Measurements from ENCODE around the gene LDB3. TPM values are rescaled to one million over a fixed set of nuclear protein-coding genes. Genes with fewer than 3 reads are reported as not detected.

The LDB3 gene
- total and polyA plus RNA-seq, 2 experiments from 2014 or later: 0.05 to 0.11 TPM

DNA sequence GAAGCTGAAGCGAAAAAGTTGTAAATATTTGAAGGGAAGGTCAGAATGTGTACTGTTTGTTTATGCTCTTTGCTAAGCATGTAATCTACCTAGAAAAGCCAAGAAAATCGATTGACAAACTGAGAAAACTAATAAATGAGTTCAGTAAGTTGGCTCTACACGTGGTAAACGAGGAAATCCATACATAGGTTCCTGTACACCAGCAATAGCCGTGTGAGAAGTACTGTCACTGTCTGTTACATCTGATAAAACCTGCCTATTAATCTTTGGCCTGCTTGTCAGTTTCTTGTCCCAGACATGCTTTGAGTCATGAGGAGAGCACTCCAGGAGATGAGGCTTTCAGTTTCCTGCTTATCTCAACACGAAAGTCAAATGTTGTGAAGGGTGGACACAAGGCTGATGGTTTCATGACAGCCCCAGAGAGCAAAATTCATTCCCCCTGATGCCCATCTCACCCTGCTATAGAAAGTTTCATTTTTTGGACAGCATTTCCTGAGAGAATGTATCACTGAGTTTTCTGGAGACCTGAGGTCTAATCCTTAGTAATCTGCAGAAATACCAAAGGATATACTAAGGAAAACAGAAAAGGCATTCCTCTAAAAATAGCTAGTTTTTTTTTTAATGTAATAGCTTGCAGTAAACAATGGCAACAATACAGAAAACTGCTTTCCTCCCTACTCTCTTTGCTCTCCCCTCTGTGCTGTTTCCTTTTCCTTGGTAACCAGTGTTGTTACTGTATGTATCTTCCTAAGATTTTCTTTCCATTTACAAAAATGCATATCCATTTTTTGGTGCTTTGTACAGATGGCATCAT, 107.0 kb downstream of the LDB3 start:
- peaks cover 99% of the 10 kb centered on the region for H3K79me2 ChIP-seq (ENCODE audit: insufficient read depth)
- 0 out of 2 replicates have a peak, but pooled peaks cover 5% of the 10 kb centered on the region for H4K20me1 ChIP-seq (ENCODE audit: insufficient read depth)
- H3K9me2 ChIP-seq (ENCODE audit: insufficient read depth): no peaks in the 10 kb centered on the region
- no peaks in the 10 kb centered on the region for H3K27me3 ChIP-seq (replicated peaks; ENCODE audit: insufficient read depth)
- DNase-seq: peak; percentile 58
- no peaks in the 10 kb centered on the region for H3K36me3 ChIP-seq (ENCODE audit: low read depth)
- peaks cover 26% of the 10 kb centered on the region for H3F3A ChIP-seq (ENCODE audit: insufficient read depth)
- H3K9me3 ChIP-seq (ENCODE audit: low read depth): no peaks in the 10 kb centered on the region
- H3K4me3 ChIP-seq: peak overlapping the region; percentile 27; the same call in 1 of the 2 replicates
- H3K4me2 ChIP-seq (ENCODE audit: unreplicated experiment): peak overlapping the region; percentile 72
- no peak overlapping the region for H2AFZ ChIP-seq
- TF ChIP-seq EZH2phosphoT487 (IDR thresholded peaks at IDR 0.05; ENCODE audit: insufficient read depth, low read depth) (no peak), EZH2 (IDR thresholded peaks at IDR 0.05; ENCODE audit: insufficient read depth, poor library complexity, severe bottlenecking) (no peak)
- H3K9ac ChIP-seq: peak overlapping the region; percentile 54
- 10 to 13% methylated on average over 6 of the region's 6 CpGs for WGBS, 2 experiments (ENCODE audit: low coverage in 1 of 2, low lambda C conversion rate in 2 of 2, missing lambda C conversion rate in 2 of 2)
- H3K27ac ChIP-seq: peak overlapping the region; percentile 63
- in situ Hi-C loops (cut with MboI): no loop called here
- peaks cover 24% of the 10 kb centered on the region for H3K4me1 ChIP-seq (ENCODE audit: insufficient read depth)

- Histone ChIP-seq H3K9me3 (ENCODE audit: low read depth) (no peaks in the 10 kb centered on the region), H3F3A (ENCODE audit: insufficient read depth) (peaks cover 26% of the 10 kb centered on the region), H3K36me3 (ENCODE audit: low read depth) (no peaks in the 10 kb centered on the region), H3K27ac (peak overlapping the region; percentile 63), H2AFZ (no peak overlapping the region), H3K27me3 (replicated peaks; ENCODE audit: insufficient read depth) (no peaks in the 10 kb centered on the region), H4K20me1 (ENCODE audit: insufficient read depth) (0 out of 2 replicates have a peak, but pooled peaks cover 5% of the 10 kb centered on the region), H3K4me3 (no peak overlapping the region; the same call in 1 of the 2 replicates), H3K4me1 (ENCODE audit: insufficient read depth) (peaks cover 24% of the 10 kb centered on the region), H3K9ac (peak overlapping the region; percentile 38; the same call in 1 of the 2 replicates), H3K4me2 (ENCODE audit: unreplicated experiment) (peak overlapping the region; percentile 72), H3K79me2 (ENCODE audit: insufficient read depth) (peaks cover 99% of the 10 kb centered on the region), H3K9me2 (ENCODE audit: insufficient read depth) (no peaks in the 10 kb centered on the region)
- 74 to 78% methylated on average over 3 of the region's 3 CpGs for WGBS, 2 experiments (ENCODE audit: low coverage in 1 of 2, low lambda C conversion rate in 2 of 2, missing lambda C conversion rate in 2 of 2)
- TF ChIP-seq EZH2 (IDR thresholded peaks at IDR 0.05; ENCODE audit: insufficient read depth, poor library complexity, severe bottlenecking): no peak
- TF ChIP-seq EZH2phosphoT487 (IDR thresholded peaks at IDR 0.05; ENCODE audit: insufficient read depth, low read depth): no peak
- no peak for DNase-seq
- in situ Hi-C loops (cut with MboI): no loop called here
Measured at GRCh38 chr10:86775870-86776180, 107.5 kb downstream of the LDB3 start.

- H3K9me3 ChIP-seq (ENCODE audit: low read depth): no peaks in the 10 kb centered on the region
- TF ChIP-seq EZH2 (IDR thresholded peaks at IDR 0.05; ENCODE audit: insufficient read depth, poor library complexity, severe bottlenecking) (no peak), EZH2phosphoT487 (IDR thresholded peaks at IDR 0.05; ENCODE audit: insufficient read depth, low read depth) (no peak)
- H4K20me1 ChIP-seq (ENCODE audit: insufficient read depth): peaks cover 13% of the 10 kb centered on the region; the same call in 1 of the 2 replicates
- no peaks in the 10 kb centered on the region for H3K36me3 ChIP-seq (ENCODE audit: low read depth)
- H2AFZ ChIP-seq: no peak overlapping the region
- no peaks in the 10 kb centered on the region for H3K27me3 ChIP-seq (replicated peaks; ENCODE audit: insufficient read depth)
- peak overlapping the region; percentile 9; the same call in 1 of the 2 replicates for H3K27ac ChIP-seq
- peaks cover 23% of the 10 kb centered on the region for H3F3A ChIP-seq (ENCODE audit: insufficient read depth)
- 48 to 54% methylated on average over 5 of the region's 5 CpGs for WGBS, 2 experiments (ENCODE audit: low coverage in 1 of 2, low lambda C conversion rate in 2 of 2, missing lambda C conversion rate in 2 of 2)
- H3K79me2 ChIP-seq (ENCODE audit: insufficient read depth): peaks cover 99% of the 10 kb centered on the region
- H3K4me3 ChIP-seq: no peak overlapping the region
- no peak overlapping the region for H3K4me2 ChIP-seq (ENCODE audit: unreplicated experiment)
- in situ Hi-C loops (cut with MboI): no loop called here
- peaks cover 24% of the 10 kb centered on the region for H3K4me1 ChIP-seq (ENCODE audit: insufficient read depth)
- peak; percentile 30 for DNase-seq
- H3K9ac ChIP-seq: no peak overlapping the region
- H3K9me2 ChIP-seq (ENCODE audit: insufficient read depth): no peaks in the 10 kb centered on the region
Measured at GRCh38 chr10:86779220-86780017, 111.1 kb downstream of the LDB3 start.

- in situ Hi-C loops (cut with MboI): no loop called here
- DNase-seq: no peak
- no peaks in the 10 kb centered on the region for H3K9me2 ChIP-seq (ENCODE audit: insufficient read depth)
- H3K79me2 ChIP-seq (ENCODE audit: insufficient read depth): peaks cover 100% of the 10 kb centered on the region
- H3F3A ChIP-seq (ENCODE audit: insufficient read depth): 0 out of 2 replicates have a peak, but pooled peaks cover 7% of the 10 kb centered on the region
- H3K36me3 ChIP-seq (ENCODE audit: low read depth): no peaks in the 10 kb centered on the region
- H3K27me3 ChIP-seq (replicated peaks; ENCODE audit: insufficient read depth): no peaks in the 10 kb centered on the region
- TF ChIP-seq EZH2 (IDR thresholded peaks at IDR 0.05; ENCODE audit: insufficient read depth, poor library complexity, severe bottlenecking) (no peak), EZH2phosphoT487 (IDR thresholded peaks at IDR 0.05; ENCODE audit: insufficient read depth, low read depth) (no peak)
- H4K20me1 ChIP-seq (ENCODE audit: insufficient read depth): peaks cover 13% of the 10 kb centered on the region; the same call in 1 of the 2 replicates
- H3K9ac ChIP-seq: no peak overlapping the region
- no peak overlapping the region for H3K4me3 ChIP-seq
- no peaks in the 10 kb centered on the region for H3K9me3 ChIP-seq (ENCODE audit: low read depth)
- no peak overlapping the region for H3K4me2 ChIP-seq (ENCODE audit: unreplicated experiment)
- H2AFZ ChIP-seq: no peak overlapping the region
- H3K27ac ChIP-seq: no peak overlapping the region
- 100% methylated on average over 1 of the region's 1 CpG for WGBS, 2 experiments (ENCODE audit: low coverage in 1 of 2, low lambda C conversion rate in 2 of 2, missing lambda C conversion rate in 2 of 2)
- H3K4me1 ChIP-seq (ENCODE audit: insufficient read depth): peaks cover 18% of the 10 kb centered on the region
Measured at GRCh38 chr10:86782701-86783418, 114.5 kb downstream of the LDB3 start.
